Testis (tissue), 3 donors: ENCODE measurements around the gene EXOC4. TPM values are rescaled to one million over a fixed set of nuclear protein-coding genes. Genes with fewer than 3 reads are reported as not detected.

Source experiments
- DNase-seq: peaks from one replicate; pipeline ENCODE4 v3.0.0-alpha.2; 2019
- H3K27ac ChIP-seq, 2 donors: fragments of 200-600 bp; sonication (generic); one replicate each; pipeline ENCODE4 v1.5.1; 2019
- H3K27me3 ChIP-seq: fragments of 200-600 bp; sonication (generic); one replicate; pipeline ENCODE4 v1.5.1; 2019
- H3K36me3 ChIP-seq: fragments of 200-600 bp; sonication (generic); one replicate; pipeline ENCODE4 v1.5.1; 2017; ENCODE audit warnings: low read depth; ENCODE audit errors: missing control alignments
- H3K4me1 ChIP-seq: fragments of 200-600 bp; sonication (generic); one replicate; pipeline ENCODE4 v1.5.1; 2019
- H3K4me3 ChIP-seq, 2 donors: fragments of 200-600 bp; sonication (generic); one replicate each; pipeline ENCODE4 v1.5.1; 2017 to 2019
- H3K9me3 ChIP-seq: fragments of 200-600 bp; sonication (generic); one replicate; pipeline ENCODE4 v1.5.1; 2017
- CTCF ChIP-seq, 3 experiments: fragments of 450-650 bp in 2 of 3; fragments of 200-600 bp in 1 of 3; sonication (generic) in 1 of 3; IDR thresholded peaks; one replicate each; pipeline ENCODE4 v1.5.1; 2016 to 2019; ENCODE audit warnings: antibody characterized with exemption in 3 of 3, mild to moderate bottlenecking in 2 of 3, moderate library complexity in 1 of 3
- POLR2A ChIP-seq: fragments of 450-650 bp; IDR thresholded peaks from one replicate; pipeline ENCODE4 v1.6.1; 2017; ENCODE audit warnings: antibody characterized with exemption, mild to moderate bottlenecking, moderate library complexity
- WGBS, 2 donors: methylation state at CpG; one replicate each; pipeline ENCODE4 v1.1.5; 2018; 5-methylcytosine and 5-hydroxymethylcytosine counted together
- intact Hi-C: fragments of 100-400 bp; cut with DNase I; formaldehyde crosslinking; loops from one replicate; pipeline ENCODE4 v1.15.1; 2023; ENCODE audit warnings: low total_unique reads
- polyA plus RNA-seq: library from polyadenylated mRNA; stranded (reverse); fragments of 350-450 nt; fragmentation: Illumina TruSeq; extraction: RNeasy Lipid Tissue Mini Kit (QIAGEN cat#74804); gene quantifications from one replicate; pipeline ENCODE4 v1.2.3, GENCODE V29; 2014; ENCODE audit warnings: low read depth, low replicate concordance; ENCODE audit not compliant: insufficient read depth
- total RNA-seq, 2 donors: library from RNA; depleted of rRNA; stranded (reverse); fragments of >200 nt; gene quantifications; one replicate each; pipeline ENCODE4 v1.2.3, GENCODE V29; 2016

EXOC4 gene
- total and polyA plus RNA-seq, 3 donors from 2014 or later = 47.4 to 169 (median 142) TPM

GRCh38 chr7:133298080-133298479 lies 45.2 kb downstream of the EXOC4 start:
- intact Hi-C loops = no loop called here
- H3K4me3 ChIP-seq = no peak overlapping the region
- H3K27ac ChIP-seq = no peak overlapping the region
- no peaks in the 10 kb centered on the region for H3K27me3 ChIP-seq
- H3K9me3 ChIP-seq = no peaks in the 10 kb centered on the region
- H3K4me1 ChIP-seq = peaks cover 9% of the 10 kb centered on the region
- 96% methylated on average over 5 of the region's 5 CpGs for WGBS, 2 donors
- H3K36me3 ChIP-seq = no peaks in the 10 kb centered on the region
- DNase-seq = no peak
- TF ChIP-seq CTCF (IDR thresholded peaks at IDR 0.05) (no peak), POLR2A (no peak)

GRCh38 chr7:133299676-133300075 lies 46.8 kb downstream of the EXOC4 start:
- WGBS, 2 donors = 95 to 100% methylated on average over 1 of the region's 1 CpG

GRCh38 chr7:133300088-133300487 lies 47.2 kb downstream of the EXOC4 start:
- intact Hi-C loops = no loop called here
- no peaks in the 10 kb centered on the region for H3K9me3 ChIP-seq
- no peak for DNase-seq
- H3K4me3 ChIP-seq = no peak overlapping the region
- 94 to 96% methylated on average over 2 of the region's 2 CpGs for WGBS, 2 donors
- no peak for TF ChIP-seq CTCF (IDR thresholded peaks at IDR 0.05)
- TF ChIP-seq POLR2A = no peak
- no peaks in the 10 kb centered on the region for H3K27me3 ChIP-seq
- no peak overlapping the region for H3K27ac ChIP-seq
- no peaks in the 10 kb centered on the region for H3K36me3 ChIP-seq
- peaks cover 9% of the 10 kb centered on the region for H3K4me1 ChIP-seq

More at GRCh38 chr7:133299676-133300075, 46.8 kb downstream of the EXOC4 start:
- Histone ChIP-seq H3K9me3 (no peaks in the 10 kb centered on the region), H3K4me1 (peaks cover 9% of the 10 kb centered on the region), H3K27ac (no peak overlapping the region), H3K27me3 (no peaks in the 10 kb centered on the region), H3K36me3 (no peaks in the 10 kb centered on the region), H3K4me3 (no peak overlapping the region)
- no peak for DNase-seq
- intact Hi-C loops = no loop called here
- TF ChIP-seq CTCF (IDR thresholded peaks at IDR 0.05) (no peak), POLR2A (no peak)

GRCh38 chr7:133300811-133301210 lies 47.9 kb downstream of the EXOC4 start:
- intact Hi-C loops = no loop called here
- H3K27me3 ChIP-seq = no peaks in the 10 kb centered on the region
- no peak overlapping the region for H3K4me3 ChIP-seq
- TF ChIP-seq POLR2A (no peak), CTCF (IDR thresholded peaks at IDR 0.05) (no peak)
- no peaks in the 10 kb centered on the region for H3K9me3 ChIP-seq
- 72 to 76% methylated on average over 5 of the region's 5 CpGs for WGBS, 2 donors
- H3K4me1 ChIP-seq = peaks cover 9% of the 10 kb centered on the region
- no peak for DNase-seq
- no peak overlapping the region for H3K27ac ChIP-seq
- no peaks in the 10 kb centered on the region for H3K36me3 ChIP-seq

GRCh38 chr7:133301444-133301843 lies 48.6 kb downstream of the EXOC4 start:
- peaks cover 9% of the 10 kb centered on the region for H3K4me1 ChIP-seq
- intact Hi-C loops = no loop called here
- 27 to 33% methylated on average over 2 of the region's 2 CpGs for WGBS, 2 donors
- no peak overlapping the region for H3K4me3 ChIP-seq
- no peaks in the 10 kb centered on the region for H3K9me3 ChIP-seq
- no peaks in the 10 kb centered on the region for H3K27me3 ChIP-seq
- no peak for DNase-seq
- no peak overlapping the region for H3K27ac ChIP-seq
- H3K36me3 ChIP-seq = no peaks in the 10 kb centered on the region
- no peak for TF ChIP-seq CTCF (IDR thresholded peaks at IDR 0.05)
